Skeletal muscle satellite cell (primary cell): ENCODE measurements around the gene AP1AR.

Experiments
- H3K27me3 ChIP-seq: 2 replicates; pipeline ENCODE4 v1.7.0; 2013; ENCODE audit warnings: low read length; ENCODE audit not compliant: control insufficient read depth, insufficient read depth
- H3K36me3 ChIP-seq: 2 replicates; pipeline ENCODE4 v1.7.0; 2013; ENCODE audit warnings: mild to moderate bottlenecking, control low read depth, low read length; ENCODE audit not compliant: insufficient read depth
- H3K4me1 ChIP-seq: 2 replicates; pipeline ENCODE4 v1.7.0; 2013; ENCODE audit warnings: low read length; ENCODE audit not compliant: control insufficient read depth, insufficient read depth
- H3K4me2 ChIP-seq: 2 replicates; pipeline ENCODE4 v1.7.0; 2013; ENCODE audit warnings: mild to moderate bottlenecking, low read length
- H3K4me3 ChIP-seq: 2 replicates; pipeline ENCODE4 v1.7.0; 2013; ENCODE audit warnings: low read length
- H3K9ac ChIP-seq: 2 replicates; pipeline ENCODE4 v1.7.0; 2013; ENCODE audit warnings: mild to moderate bottlenecking, low read depth, low read length, moderate library complexity
- H3K9me3 ChIP-seq: replicated peaks from 2 replicates; pipeline ENCODE4 v1.7.0; 2013; ENCODE audit warnings: mild to moderate bottlenecking, control low read depth, low read length

Gene AP1AR

DNA sequence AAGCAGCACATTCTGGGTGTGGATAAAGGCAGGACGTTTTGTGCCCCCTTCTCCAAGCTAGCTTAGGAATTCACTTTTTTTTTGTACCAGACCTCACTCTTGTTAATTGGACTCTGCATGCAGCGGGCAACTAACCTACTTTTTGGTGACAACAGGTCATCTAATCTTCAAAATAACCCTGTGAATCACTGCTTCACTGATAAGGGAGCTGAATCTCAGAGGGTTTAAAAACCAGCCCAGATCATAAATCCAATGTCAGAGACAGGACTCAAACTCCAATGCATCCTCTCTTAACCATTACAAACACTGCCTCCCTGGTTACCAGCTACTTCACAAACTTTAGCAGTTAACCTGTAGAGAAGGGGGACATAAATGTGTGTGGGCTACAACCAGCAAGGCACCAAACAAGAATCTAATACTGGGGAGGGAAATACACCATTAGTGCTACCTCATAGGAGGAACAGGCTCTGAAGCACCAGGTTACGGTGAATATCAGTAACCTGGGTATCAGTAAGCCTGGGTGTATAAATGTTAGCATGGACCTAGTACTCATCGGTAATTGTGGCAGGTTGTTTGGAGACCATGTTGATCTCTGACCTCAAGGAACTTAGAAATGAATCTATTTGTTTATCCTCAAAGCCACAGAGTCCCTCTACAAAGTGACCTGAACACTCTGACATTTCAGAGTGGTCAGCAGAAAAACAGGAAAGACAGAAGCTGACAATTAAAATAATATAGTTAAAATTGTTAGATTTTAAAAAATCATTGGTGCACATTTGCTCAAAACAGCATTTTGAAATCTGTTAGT, 51.5 kb downstream of the AP1AR start:
- Histone ChIP-seq H3K4me2 (no peak overlapping the region), H3K9me3 (no peaks in the 10 kb centered on the region), H3K36me3 (no peaks in the 10 kb centered on the region), H3K4me3 (no peak overlapping the region), H3K9ac (no peak overlapping the region), H3K4me1 (peaks cover 3% of the 10 kb centered on the region), H3K27me3 (no peaks in the 10 kb centered on the region)

DNA sequence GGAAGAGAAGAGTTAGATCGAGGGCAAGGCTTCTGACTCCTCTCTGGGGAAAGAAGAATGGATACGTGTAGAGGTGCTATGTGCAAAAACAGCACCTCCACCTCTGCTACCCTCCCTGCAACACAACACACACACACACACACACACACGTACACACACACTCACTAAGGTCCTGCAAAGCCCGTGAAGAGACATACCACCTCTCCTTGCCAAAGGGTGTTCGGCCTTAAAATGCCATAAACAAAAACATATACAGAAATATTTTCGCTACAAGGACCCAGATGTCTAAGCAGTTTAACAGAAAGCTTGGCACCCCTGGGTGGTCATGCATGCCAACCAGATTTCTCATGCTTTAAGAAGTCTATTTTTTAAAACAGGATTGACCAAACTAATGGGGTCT, 52.6 kb downstream of the AP1AR start:
- Histone ChIP-seq H3K4me2 (peak overlapping the region; percentile 89), H3K4me3 (peak overlapping the region; percentile 79), H3K27me3 (no peaks in the 10 kb centered on the region), H3K4me1 (peaks cover 3% of the 10 kb centered on the region), H3K9ac (no peak overlapping the region), H3K36me3 (no peaks in the 10 kb centered on the region), H3K9me3 (no peaks in the 10 kb centered on the region)

DNA sequence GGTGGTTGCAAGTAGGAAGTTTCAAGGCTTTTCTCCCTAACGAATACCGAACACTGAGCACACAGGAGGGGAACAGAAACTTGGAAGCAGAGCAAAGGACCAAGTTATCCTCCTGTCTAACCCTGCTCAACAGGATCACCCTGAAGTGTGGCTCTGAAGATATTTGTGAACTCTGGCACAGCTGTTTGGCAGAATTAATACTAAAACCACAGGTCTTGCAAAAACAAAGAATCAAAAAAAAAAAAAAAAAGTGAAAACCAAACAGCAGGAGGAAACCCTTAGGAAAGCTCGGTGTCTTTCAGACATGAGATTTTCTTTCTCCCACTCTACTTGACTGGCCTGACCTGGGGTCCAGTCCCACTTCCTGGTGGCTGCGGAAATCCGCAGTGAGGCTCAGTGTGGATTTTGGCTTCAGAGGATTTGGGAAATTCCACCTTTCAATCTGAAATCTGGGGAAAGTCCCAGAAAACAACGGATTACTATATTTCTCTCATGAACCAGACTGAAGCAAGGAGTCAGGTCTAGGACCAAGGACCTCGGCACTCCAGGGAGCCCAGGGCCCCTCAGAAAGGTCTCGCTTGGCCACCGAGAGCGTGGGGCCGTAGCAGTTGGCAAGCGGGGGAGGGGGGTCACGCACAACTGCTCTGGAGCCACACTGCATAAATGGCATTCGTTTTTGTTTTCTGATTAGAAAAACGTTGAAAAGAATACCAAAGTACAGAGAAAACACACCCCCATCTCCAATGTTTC, 53.2 kb downstream of the AP1AR start:
- H3K27me3 ChIP-seq = no peaks in the 10 kb centered on the region
- H3K36me3 ChIP-seq = no peaks in the 10 kb centered on the region
- no peaks in the 10 kb centered on the region for H3K9me3 ChIP-seq
- peaks cover 3% of the 10 kb centered on the region for H3K4me1 ChIP-seq
- peak overlapping the region; percentile 89 for H3K4me2 ChIP-seq
- H3K9ac ChIP-seq = peak overlapping the region; percentile 79
- H3K4me3 ChIP-seq = peak overlapping the region; percentile 79

DNA sequence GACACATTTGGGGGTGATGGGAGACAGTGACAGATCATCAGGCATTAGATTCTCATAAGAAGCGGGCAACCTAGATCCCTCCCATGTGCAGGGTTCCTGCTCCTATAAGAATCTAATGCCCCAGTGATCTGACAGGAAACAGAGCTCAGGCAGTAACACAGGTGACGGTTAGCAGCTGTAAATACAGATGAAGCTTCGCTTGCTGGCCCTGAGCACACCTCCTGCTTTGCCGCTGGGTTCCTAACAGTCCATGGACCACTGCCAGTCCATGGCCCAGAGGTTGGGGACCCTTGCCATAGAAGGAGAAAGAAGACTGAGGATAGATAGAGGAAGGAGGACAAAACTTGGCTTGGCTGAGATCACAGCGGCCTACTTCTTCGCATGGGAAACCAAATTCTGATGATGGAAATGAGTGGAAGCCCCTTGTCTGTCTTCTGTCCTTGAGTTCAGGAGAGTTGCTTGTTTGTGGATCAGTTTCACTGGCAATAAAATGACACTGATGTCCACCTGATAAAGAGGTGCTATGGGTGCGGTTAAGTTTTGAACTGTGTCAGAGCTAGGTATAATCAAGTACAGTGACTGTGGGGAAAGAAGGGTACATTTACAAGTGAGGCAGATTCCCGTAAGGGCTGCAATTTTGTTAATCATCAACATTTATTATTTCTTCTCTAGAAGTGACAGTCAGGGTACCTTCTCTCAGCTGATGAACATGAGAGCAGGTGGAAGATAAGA, 55.8 kb downstream of the AP1AR start:
- no peaks in the 10 kb centered on the region for H3K27me3 ChIP-seq
- H3K4me2 ChIP-seq = no peak overlapping the region
- peaks cover 3% of the 10 kb centered on the region for H3K4me1 ChIP-seq
- H3K9me3 ChIP-seq = no peaks in the 10 kb centered on the region
- H3K9ac ChIP-seq = no peak overlapping the region
- no peak overlapping the region for H3K4me3 ChIP-seq
- no peaks in the 10 kb centered on the region for H3K36me3 ChIP-seq

DNA sequence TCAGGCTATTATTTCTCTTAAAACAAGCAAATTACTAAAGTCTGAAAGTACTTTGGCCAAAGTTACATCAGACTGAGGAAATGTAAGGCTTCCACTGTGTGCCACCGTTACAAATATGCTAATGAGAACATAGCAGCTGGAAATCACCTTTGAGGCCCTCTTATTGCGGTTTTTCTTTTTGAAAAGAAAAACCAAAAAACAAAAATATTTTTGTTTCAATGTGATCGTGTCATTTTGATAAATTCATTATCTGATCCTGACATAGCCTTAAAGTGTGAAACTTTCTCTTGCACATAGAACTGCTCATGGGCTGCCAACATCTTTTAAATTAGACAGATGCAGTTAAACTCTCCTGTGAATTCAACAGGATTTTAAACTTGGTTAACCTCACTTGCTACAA, 56.9 kb downstream of the AP1AR start:
- Histone ChIP-seq H3K36me3 (no peaks in the 10 kb centered on the region), H3K4me2 (no peak overlapping the region), H3K27me3 (no peaks in the 10 kb centered on the region), H3K4me3 (no peak overlapping the region), H3K4me1 (peaks cover 3% of the 10 kb centered on the region), H3K9ac (no peak overlapping the region), H3K9me3 (no peaks in the 10 kb centered on the region)

DNA sequence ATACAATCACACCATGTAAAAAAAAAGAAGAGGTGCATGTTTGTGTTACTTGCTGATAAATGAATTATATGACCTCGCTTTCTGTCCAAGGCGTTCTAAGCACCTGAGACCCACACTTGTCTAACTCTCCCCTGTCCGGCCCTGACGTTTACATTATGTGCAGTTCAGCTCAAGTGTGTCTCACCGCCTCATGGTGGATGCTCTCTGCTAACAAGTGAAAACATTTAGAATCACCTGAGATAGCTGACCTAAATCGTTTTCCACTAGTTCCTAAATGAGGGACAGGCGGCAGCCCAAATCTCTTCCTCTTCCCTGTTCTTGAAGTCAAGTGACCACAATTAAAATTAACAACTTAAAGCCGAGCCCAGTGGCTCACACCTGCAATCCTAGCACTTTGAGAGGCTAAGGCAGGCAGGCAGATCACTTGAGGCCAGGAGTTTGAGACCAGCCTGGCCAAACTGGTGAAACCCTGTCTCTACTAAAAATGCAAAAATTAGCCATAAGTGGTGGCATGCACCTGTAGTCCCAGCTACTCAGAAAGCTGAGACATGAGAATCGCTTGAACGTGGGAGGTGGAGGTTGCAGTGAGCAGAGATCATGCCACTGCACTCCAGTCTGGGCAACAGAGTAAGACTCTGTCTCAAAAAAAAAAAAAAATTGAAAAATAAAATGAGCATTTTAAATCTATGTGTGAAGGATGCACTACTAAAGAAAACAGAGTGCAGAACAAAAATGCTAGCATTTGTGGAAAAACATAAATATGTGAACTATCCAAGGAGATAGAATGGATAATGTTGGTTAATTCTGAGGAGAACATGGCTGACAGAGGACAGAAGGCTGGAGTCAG, 58.0 kb downstream of the AP1AR start:
- no peak overlapping the region for H3K4me3 ChIP-seq
- H3K9ac ChIP-seq = no peak overlapping the region
- H3K36me3 ChIP-seq = no peaks in the 10 kb centered on the region
- H3K9me3 ChIP-seq = no peaks in the 10 kb centered on the region
- no peaks in the 10 kb centered on the region for H3K27me3 ChIP-seq
- H3K4me2 ChIP-seq = no peak overlapping the region
- H3K4me1 ChIP-seq = no peaks in the 10 kb centered on the region

DNA sequence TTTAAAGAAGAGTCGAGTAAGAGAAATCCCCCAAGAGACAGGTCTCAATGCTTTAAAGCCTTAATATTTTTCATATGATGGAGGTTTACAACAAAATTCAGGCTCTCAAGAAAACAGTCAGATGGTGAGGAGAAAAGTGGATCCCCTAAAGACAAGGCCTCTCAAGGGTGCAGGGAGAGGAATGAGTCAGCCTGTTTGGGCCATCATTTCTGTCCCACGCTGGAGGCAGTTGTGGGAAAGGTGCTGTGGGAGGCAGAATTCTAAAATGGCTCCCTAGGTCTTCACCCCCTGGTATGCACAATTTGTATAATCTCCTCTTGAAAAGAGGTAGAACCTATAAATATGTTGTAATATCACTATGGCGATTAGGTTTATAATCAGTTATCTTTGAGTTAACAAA, 58.8 kb downstream of the AP1AR start:
- H3K4me3 ChIP-seq = no peak overlapping the region
- no peak overlapping the region for H3K9ac ChIP-seq
- no peaks in the 10 kb centered on the region for H3K9me3 ChIP-seq
- no peaks in the 10 kb centered on the region for H3K27me3 ChIP-seq
- no peaks in the 10 kb centered on the region for H3K4me1 ChIP-seq
- H3K4me2 ChIP-seq = no peak overlapping the region
- H3K36me3 ChIP-seq = no peaks in the 10 kb centered on the region

DNA sequence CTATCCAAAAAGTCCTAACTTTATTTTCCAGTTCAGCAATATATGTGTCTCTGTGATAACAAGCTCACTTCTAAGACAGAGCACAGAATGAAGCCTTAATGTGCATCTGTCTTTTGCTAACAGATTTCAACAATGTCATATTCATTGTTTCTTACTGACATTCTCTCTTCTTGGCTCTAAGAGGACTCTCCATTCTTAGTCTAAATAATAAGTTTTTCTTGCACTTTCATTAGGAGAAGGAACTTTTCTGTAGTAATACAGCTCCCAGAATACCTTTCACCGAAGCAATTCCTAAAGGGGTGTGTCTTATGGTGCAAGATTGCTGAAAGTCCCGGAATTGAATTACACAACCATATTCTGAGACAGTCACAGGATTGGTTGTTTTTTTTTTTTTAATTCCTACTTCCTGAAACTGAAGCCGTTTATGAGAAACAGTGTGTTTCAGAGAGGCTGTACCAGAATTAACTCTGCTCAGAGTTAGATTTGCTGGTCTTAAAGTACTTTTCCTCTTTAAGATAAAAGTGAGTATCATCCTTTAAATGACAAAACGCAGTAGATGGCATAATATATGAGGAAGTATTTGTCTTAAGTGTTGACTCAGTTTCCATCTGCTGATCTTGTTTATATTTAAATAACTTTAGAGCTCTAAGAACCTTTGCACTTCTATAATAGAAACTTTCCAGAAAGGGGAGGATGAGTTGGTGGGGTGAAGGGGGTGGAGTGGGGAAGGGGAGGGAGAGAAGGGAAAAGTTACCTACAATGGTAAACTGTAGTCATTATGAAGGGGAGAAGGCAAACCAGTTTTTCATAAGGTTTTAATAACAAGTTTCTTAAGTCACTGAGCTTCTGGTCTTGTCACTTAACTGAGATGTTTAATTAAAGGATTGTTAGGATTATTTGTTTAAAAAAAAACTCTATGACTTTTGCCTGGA, 65.6 kb downstream of the AP1AR start, which contains the start of gene ALPK1:
TSS of gene ALPK1 (plus strand) at position 421 of the 932 bp plus-strand sequence.
- H3K4me3 ChIP-seq = peak within 1 kb of the TSS; percentile 65
- peak within 1 kb of the TSS; percentile 77 for H3K9ac ChIP-seq
- H3K4me1 ChIP-seq = peaks cover 4% of the 10 kb centered on the region
- H3K27me3 ChIP-seq = no peaks in the 10 kb centered on the region
- peak within 1 kb of the TSS; percentile 78 for H3K4me2 ChIP-seq
- no peaks in the 10 kb centered on the region for H3K36me3 ChIP-seq
- no peaks in the 10 kb centered on the region for H3K9me3 ChIP-seq

DNA sequence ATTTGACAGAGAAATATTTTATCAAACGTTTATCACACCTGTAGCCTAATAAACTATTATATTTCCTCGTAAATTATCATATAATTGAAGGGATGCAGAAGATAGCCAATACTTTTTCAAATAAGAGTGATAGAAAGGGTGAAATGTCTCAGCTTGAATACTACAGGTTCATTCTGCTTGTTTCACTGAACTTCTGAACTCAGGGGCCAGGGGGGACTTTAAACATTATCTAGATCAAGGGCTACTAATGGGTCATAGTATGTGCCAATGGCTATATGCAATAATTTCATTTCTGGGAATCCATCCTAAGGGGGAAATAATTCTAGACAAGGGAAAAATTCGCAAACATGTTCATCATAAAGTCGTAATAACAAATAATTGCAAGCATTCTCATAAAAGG, 68.1 kb downstream of the AP1AR start:
- no peaks in the 10 kb centered on the region for H3K36me3 ChIP-seq
- H3K27me3 ChIP-seq = no peaks in the 10 kb centered on the region
- H3K4me2 ChIP-seq = no peak overlapping the region
- peaks cover 4% of the 10 kb centered on the region for H3K4me1 ChIP-seq
- H3K9me3 ChIP-seq = no peaks in the 10 kb centered on the region
- no peak overlapping the region for H3K4me3 ChIP-seq
- no peak overlapping the region for H3K9ac ChIP-seq
